ENCODE measurements around the gene MCHR1.
"Not testable (repeated sequence)": the region's sequence is repeated elsewhere in the genome, so short reads cannot be mapped to it uniquely, and the experiment has no call there.

MCHR1 gene

DNA sequence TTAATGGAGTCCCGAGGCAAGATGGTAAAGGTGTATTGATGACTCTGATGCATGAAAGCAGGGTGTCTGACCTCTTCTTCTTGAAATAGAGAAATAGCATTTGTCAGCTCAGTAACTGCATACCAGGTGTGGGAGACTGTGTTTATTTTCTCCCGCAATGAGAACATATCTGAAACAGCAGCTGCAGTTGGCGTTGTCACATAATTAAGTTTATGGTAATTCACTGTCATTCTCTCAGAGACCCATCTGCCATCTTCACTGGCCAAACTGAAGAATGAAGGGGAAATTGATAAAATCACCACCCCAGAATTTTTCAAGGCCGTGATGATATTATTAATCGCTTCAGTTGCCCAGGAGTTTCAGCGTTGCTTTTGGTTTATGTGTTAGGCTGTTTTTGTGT lies 20.1 kb upstream of the MCHR1 start:
- no peak for DNase-seq

DNA sequence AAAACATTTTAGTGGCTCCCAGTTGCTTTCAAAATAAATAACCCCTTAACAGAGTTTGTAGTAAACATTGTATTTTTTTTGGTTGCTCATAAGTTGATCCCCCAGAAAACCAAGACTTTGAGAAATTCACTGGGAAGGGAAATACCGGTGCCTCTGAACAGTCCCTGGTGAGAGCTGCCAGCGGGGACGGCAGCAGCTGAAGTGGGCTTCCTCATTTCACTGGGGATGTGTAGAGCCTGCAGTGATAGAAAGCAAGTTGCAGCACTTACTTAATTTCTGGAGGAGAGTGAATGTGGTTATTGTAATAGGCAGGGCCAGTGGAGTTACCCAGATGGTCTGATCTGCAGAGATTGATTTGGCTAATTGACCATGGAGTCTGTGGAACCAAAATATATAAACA lies 18.6 kb upstream of the MCHR1 start:
- no peak for DNase-seq

DNA sequence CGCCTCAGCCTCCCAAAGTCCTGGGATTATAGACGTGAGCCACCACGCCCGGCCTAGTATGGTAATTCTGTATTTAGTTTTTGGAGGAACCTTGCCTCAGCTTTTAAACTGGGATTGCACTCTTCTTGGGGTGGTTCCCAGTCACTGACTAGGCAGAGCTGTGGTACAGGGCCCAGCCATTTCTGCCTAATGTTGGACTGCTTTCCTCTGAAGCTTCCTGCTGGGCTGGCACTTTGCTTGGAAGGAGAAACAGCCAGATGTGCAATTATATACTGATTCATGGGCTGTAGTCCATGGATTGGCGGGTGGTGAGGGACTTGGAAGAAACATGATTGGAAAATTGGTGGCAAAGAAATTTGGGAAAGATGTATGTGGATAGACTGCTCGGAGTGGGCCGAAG lies 17.6 kb upstream of the MCHR1 start:
- no peak for DNase-seq

DNA sequence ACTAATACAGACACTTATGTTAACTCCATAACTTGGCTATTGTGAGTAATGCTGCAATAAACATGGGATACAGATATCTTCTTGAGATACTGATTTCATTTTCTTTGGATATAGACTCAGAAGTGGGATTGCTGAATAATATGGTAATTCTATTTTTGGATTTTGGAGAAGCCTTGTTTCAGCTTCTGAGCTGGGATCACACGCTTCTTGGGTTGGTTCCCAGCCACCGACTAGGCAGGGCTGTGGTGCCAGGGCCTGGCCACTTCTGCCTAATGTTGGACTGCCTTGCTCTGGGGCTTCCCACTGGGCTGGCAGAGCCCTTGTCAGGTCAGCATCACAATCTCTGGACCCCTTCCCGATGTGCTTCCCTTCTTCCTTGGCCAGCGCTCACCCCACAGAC lies 14.0 kb upstream of the MCHR1 start:
- DNase-seq, result no peak

DNA sequence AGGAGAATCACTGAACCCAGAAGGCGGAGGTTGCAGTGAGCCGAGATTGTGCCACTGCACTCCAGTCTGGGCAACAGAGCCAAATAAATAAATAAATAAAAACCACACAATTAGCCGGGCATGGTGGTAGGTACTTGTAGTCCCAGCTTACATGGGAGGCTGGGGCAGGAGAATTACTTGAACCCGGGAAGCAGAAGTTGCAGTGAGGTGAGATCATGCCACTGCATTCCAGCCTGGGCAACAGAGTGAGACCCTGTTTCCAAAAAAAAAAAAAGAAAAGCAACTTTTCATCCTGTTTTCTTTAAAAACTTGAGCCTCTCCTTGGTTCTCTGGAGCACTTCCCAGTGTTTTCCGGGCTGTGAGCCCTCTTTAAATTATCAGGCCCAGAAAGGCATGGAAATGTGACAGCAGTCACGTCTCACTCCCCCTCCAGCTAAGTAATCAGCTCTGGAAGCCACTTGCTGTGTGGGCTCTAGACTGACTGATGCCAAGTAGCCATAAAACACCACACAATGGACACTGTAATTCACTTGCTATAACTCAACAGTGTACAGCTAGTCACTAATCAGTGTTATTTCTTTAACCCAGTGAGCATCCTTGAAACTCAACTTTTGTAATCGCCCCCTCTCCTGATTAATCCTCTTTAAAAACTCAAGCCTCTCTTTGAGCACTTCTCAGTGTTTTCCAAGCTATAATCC lies 13.0 kb upstream of the MCHR1 start:
- no peak for DNase-seq

DNA sequence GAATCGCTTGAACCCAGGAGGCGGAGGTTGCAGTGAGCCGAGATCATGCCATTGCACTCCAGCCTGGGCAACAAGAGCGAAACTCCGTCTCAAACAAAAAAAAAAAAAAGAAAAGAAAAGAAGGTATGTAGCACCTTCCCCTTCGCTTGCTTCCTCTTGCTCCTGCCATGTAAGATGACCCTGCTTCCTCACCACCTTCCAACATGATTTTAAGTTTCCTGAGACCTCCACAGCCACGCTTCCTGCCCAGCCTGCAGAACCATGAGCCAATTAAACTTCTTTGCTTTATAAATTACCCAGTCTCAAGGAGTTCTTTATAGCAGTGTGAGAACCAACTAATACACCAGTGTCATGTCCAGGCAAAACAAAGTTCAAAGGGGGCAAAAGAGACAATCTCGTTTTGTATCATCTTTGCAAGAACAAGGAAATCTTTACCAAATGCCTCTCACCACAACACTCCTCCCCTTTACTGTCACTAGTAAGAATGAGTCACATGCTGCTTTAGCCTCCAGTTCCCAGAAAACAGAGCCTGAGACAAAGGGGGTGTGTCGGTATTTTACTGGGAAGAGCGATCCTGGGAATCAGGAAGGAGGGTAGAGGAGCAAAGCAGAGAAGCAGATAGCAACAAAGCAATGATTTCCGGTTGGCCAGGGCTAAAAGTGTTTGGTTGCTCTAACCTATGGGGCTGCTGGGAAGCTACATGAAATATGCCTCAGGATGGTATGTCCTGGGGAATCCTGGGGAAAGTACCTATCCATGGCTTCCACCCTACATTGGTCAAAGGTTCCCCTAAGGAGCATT lies 10.5 kb upstream of the MCHR1 start:
- no peak for DNase-seq

DNA sequence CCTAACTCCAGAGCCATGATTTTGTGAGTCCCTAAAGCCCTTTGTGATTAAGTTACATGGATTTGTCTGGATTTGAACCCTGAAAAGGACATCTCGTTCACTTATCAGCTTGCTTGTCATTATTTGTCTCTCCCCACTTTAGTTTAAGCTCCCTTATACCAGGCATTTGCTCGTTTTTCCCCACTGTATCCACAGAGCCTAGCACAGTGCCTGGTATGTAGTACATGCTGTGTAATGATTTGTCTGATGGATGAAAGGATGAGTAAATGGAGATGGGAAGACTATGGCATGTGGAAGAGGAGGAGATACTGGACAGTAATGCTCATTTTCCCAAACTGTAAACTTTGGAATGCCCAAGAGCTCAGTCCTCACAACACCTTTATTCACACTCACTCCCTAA lies 9.2 kb upstream of the MCHR1 start:
- DNase-seq, result no peak

DNA sequence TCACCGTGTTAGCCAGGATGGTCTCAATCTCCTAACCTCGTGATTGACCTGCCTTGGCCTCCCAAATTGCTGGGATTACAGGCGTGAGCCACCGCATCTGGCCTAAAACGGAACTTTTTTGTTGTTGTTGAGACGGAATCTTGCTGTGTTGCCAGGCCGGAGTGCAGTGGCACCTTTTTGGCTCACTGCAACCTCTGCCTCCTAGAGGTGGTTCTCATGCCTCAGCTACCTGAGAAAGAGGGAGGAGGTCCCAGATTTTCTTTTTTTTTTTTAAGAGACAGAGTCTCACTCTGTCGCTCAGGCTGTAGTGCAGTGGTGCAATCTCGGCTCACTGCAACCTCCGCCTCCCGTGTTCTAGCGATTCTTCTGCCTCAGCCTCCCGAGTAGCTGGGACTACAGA lies 7.9 kb upstream of the MCHR1 start:
- DNase-seq, result no peak

DNA sequence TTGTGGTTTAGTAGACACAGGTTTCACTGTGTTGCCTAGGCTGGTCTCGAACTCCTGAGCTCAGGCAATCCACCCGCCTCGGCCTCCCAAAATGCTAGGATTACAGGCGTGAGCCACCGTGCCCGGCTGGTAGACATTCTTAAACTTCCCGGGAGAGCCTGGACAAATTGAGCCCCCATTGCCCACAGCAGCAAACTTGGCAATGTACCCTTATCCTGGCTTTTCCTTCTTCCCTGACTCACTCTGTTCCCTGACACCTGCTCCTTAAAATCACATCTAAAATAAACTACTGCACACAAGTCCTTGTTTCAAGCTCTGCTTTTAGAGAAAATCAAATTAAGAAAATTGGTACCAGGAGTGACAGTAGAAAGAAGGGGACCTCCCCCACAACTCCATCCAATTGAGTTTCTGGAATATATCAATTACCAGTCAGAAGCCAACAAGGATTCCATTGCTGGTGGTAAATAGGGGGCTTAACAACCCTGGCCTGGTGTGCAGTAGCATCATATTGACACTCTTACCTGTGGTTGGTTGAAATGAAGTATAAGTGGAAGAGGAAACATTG lies 7.4 kb upstream of the MCHR1 start:
- DNase-seq, result no peak

DNA sequence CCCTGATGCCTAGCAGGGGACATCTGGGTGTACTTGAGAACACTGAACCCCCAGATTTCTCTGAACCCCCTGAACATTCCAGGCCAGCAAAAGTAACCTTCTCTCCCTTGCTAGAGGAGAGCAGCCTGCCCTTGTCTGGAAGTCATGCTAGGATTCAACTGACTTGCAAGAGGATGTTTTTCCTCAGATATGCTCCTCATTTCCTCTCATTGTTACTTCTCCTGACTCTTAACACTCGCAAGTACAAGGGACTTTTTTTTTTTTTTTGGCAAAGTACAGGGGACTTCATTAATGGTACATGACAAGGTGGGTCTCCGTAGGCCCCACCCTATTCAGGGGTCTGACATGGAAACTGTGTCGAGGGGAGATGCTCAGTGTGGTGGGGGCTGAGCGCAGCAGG lies 6.3 kb upstream of the MCHR1 start:
- DNase-seq, result no peak

DNA sequence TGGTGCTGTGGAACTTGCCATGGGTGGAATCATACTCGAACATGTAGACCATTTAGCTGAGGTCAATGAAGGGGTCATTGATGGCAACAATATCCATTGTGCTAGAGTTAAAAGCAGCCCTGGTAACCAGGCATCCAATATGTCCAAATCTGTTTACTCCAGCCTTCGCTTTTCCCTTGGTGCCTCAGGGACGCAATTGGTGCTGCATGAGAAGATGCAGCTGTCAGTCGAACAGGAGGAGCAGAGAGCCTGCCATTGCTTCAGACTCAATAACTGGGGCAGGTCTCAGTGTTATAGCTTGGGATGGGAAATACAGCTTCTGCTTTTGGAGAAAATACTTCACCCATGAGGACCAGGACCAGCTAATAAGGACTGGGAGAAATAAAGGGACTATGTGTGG lies 5.0 kb upstream of the MCHR1 start:
- no peak for DNase-seq

DNA sequence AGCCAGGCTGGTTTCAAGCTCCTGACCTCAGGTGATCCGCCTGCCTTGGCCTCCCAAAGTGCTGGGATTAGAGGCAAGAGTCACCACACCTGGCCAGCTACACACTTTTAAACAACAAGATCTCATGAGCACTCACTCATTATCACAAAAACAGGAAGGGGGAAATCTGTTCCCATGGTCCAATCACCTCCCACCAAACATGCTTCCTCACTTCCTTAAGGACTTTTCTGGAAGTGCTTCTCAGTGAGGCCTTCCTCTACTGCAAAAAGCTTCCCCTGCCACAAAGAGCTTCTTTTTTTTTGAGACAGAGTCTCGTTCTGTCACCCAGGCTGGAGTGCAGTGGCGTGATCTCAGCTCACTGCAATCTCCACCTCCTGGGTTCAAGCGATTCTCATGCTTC lies 3.1 kb upstream of the MCHR1 start:
- DNase-seq, result not testable (repeated sequence)

DNA sequence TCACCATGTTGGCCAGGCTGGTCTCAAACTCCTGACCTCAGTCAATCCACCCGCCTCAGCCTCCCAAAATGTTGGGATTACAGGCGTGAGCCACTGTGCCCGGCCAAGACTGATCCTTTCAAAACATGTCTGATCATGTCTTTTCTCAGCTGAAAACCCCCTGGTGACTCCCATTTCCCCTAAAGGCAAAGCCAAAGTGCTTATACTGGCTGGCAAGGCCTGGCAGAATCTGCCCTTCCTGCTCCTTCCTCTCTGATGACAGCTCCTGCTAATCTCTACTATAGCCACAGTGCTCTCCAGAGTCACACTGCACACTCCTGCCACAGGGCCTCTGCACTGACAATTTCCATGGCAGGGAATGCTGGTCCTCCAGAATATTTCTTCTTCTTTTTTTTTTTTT lies 2.6 kb upstream of the MCHR1 start:
- no peak for DNase-seq

DNA sequence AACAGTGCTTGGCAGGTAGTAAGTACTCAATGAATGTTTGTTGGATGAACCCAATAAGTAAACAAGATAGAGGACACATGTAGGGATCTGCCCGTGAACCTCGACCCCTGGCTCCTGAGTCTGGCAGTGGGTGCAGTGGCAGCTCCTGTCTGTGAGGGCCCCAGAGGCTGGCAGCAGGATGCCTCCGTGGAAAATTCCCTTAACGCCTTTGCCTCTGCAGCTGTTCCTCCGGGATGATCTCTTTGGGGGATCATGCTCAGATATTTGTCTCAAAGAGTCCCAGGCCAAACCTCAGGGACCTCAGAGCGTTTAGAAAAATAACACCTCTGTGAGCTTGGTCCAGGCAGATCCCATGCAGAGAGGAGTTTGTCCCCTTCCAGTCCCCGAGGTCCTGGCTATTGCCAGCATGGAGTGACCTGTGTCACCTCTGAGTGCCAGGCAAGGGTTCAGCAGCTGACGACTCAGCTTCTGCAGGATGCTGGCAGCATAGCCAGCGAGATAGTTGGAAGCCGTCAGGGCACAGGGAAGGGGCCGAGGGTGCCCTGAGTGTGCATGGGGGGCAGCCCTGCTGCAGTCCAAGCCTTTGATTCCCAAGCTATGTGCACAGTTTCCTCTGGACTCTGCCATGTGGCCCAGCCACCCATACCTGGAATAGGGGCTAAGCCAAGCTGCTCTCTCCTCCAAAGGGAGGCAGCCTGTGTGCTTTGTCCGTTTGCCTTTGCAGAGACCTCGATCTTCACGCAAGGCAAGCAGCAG lies 613 bp upstream of the MCHR1 start:
- DNase-seq, result no peak

DNA sequence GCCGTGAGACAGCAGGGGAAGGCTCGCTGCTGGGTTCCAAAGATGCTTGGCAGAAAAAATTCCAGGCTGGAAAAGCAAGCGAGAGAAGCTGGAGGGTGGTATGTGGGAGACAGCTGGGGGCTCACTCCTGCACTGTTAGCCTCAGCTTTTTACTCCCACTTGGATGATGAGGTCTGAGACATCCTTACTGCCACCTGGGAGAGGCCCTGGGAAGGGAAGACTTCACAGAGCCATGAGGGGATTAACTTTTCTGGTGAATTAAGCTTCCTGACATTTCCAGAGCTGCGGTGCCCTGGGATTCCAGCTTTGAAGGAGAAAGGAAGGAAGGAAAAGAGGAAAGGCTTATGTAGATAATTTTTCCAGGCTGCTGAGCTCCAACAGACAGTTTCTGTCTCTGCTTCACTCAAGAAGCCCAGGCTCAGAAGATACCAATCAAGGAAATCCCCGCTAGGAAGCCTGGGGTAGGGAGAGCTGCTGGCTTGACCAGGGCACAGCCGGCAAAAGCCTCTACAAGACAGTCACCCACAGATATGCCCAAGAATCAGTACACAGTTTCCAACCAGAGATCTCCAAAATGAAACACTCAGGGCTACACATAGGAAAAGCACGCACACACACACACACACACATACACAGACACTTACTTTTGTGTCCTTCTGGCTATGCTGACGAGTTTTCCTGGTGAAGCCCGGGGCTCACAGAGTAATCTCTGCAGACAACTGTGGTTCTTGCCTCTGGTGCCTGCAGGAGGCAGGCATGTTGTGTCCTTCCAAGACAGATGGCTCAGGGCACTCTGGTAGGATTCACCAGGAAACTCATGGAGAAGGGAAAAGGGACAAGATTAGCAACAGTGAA lies 907 bp downstream of the MCHR1 start:
- no peak for DNase-seq

DNA sequence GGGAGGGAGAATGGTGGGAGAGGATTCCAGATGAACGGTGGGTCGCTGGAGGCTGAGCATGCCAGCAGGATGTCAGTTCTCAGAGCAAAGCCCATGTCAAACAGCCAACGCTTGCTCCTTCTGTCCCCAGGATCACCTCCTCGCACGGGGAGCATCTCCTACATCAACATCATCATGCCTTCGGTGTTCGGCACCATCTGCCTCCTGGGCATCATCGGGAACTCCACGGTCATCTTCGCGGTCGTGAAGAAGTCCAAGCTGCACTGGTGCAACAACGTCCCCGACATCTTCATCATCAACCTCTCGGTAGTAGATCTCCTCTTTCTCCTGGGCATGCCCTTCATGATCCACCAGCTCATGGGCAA lies 1.5 kb downstream of the MCHR1 start:
- DNase-seq, result no peak

DNA sequence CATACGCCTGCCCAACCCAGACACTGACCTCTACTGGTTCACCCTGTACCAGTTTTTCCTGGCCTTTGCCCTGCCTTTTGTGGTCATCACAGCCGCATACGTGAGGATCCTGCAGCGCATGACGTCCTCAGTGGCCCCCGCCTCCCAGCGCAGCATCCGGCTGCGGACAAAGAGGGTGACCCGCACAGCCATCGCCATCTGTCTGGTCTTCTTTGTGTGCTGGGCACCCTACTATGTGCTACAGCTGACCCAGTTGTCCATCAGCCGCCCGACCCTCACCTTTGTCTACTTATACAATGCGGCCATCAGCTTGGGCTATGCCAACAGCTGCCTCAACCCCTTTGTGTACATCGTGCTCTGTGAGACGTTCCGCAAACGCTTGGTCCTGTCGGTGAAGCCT lies 2.2 kb downstream of the MCHR1 start:
- DNase-seq, result no peak

DNA sequence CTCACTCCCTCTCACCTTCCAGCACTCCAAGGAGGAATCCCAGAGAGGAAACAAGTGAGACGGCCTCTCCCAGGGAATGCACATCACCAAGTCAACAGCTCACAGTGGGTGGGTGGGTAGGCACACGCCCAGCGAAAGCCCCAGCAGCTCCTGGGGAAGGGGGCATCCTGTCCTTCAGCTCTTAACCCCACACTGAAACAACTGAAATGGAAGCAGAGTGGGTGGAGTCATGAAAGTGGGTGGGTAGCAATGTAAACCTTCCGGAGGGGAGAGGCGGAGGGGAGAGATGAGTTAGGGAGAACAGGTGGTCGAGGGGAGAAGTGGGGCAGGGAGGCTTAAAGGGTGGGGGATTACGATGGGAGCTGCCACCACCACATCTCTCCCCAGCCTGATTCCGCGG lies 5.4 kb downstream of the MCHR1 start:
- no peak for DNase-seq

DNA sequence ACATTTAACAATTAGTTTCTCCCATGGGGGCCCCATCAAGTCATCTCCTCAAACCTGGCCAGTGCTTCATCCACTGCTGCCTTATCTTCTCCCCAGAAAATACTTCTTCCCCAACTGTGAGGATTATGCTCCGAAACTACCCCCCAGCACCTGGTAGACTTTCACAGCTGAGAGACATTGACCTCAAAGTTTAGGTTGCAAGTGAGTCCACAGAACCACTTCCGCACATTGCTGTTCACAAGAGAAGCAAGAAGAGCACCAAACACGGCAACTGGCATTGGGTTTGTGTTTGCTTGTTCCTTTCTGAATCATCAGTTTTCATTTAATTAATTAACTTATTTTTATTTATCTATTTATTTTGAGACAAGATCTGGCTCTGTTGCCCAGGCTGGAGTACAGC lies 6.1 kb downstream of the MCHR1 start:
- DNase-seq, result no peak

DNA sequence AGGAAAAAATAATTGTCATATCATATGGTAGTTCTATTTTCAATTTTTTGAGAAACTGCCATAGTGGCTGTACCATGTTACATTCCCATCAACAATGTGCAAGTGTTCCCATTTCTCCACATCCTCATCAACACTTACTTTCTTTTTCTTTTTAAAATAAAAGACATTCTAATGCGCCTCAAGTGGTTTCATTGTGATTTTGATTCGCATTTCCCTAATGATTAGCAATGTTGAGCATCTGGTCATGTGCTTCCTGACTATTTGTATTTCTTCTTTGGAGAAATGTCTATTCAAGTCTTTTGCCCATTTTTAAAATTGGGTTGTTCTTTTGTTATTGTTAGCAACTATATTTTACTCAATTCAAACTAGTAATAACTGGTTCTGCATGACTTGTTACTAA lies 8.4 kb downstream of the MCHR1 start:
- DNase-seq, result no peak

DNA sequence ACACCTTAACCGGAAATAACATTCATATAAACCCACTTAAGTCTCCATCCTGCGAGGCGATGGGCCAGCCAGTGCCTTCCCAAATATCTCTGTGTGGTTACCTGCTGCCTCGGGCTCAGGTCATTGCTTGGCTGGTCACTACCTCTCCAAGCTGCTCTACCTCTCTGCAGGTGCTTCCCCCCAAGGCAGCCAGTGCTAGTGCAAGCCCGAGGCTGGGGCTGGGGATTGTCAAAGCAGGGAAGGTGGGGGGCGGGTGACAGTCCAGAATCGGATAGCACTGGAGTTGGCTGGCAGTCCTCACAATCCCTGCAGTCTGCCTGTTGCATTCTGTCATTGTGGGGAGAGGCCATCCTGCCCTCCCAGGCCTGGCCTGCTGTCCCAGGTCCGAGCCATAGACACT lies 11.1 kb downstream of the MCHR1 start:
- no peak for DNase-seq

DNA sequence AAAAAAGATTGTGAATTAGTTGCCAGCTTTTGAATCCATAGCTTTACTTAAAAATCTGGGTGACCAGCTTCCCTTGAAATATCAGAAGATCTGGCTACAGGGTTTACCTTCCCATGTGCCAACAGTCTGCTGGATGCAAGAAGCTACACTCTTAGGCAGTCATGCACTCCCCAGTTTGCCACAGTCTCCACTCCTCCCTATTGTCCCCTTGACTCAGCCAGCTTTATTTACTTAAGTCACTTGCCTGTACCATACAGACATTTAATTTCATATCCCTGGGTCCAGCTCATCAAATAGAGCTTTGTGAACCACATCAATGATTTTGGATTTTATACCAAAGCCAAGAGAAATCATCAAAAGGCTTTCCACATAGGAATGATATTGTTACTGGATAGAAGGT lies 12.2 kb downstream of the MCHR1 start:
- DNase-seq, result no peak

DNA sequence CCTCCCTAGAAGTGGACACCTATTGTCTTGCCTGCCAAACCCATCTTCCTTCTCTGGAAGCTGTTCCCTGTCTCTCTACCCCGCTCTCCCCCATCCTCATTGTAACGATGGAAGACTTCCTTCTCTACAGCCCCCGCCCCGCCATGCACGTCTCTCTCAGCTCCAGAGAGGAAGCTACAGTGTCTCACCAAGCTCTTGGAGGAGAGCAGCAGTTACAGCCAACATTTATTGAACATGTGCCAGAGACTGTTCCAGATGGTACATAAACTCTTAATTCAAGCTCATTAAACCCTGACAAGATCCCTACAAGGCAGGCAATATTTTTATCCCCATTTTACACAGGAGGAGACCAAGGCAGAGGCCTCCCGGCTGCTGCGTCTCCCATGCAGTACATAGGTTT lies 15.1 kb downstream of the MCHR1 start:
- DNase-seq, result no peak
